Erythroblast (primary cell): ENCODE measurements around the gene TTC16.

Experiments
- GATA1 ChIP-seq: IDR thresholded peaks from 2 replicates; pipeline ENCODE4 v1.6.1; 2011; ENCODE audit warnings: low read depth, mild to moderate bottlenecking, control low read depth, low read length, moderate library complexity
- POLR2A ChIP-seq: IDR thresholded peaks from 2 replicates; pipeline ENCODE4 v1.6.1; 2011; ENCODE audit warnings: mild to moderate bottlenecking, low read length

GRCh38 chr9:127729522-127730256, 13.8 kb downstream of the TTC16 start:
- TF ChIP-seq POLR2A (no peak), GATA1 (no peak)
